OCI-LY3 (cell line): ENCODE measurements around the gene FREM3.

Experiments
- H2AFZ ChIP-seq: fragments of 200-600, 300-600 bp; shearing (Covaris generic); 2 replicates; pipeline ENCODE4 v1.6.0; 2014; ENCODE audit warnings: antibody characterized with exemption, low read depth, low read length
- H3K27ac ChIP-seq: fragments of 200-600, 300-600 bp; sonication (generic); 2 replicates; pipeline ENCODE4 v1.5.1; 2014; ENCODE audit warnings: mild to moderate bottlenecking, low read length, moderate library complexity, mixed read lengths
- H3K27me3 ChIP-seq: fragments of 200-600, 300-600 bp; sonication (generic); 2 replicates; pipeline ENCODE4 v1.6.1; 2014; ENCODE audit warnings: low read depth, low read length, mixed read lengths
- H3K36me3 ChIP-seq: fragments of 200-600, 300-600 bp; sonication (generic); replicated peaks from 2 replicates; pipeline ENCODE3; 2014; ENCODE audit warnings: low read depth, low read length, mixed read lengths
- H3K4me1 ChIP-seq: fragments of 300-600, 200-600 bp; sonication (generic); 2 replicates; pipeline ENCODE4 v1.6.1; 2014; ENCODE audit warnings: low read length, mixed read lengths
- H3K4me2 ChIP-seq: fragments of 200-600, 300-600 bp; sonication (generic); 2 replicates; pipeline ENCODE4 v1.6.1; 2014; ENCODE audit warnings: low read length, mixed read lengths
- H3K4me3 ChIP-seq: fragments of 300-600, 200-600 bp; sonication (generic); 2 replicates; pipeline ENCODE4 v1.5.1; 2014; ENCODE audit warnings: antibody characterized with exemption, mild to moderate bottlenecking, low read length, moderate library complexity
- H3K79me2 ChIP-seq: fragments of 300-600, 200-600 bp; shearing (Covaris generic); 2 replicates; pipeline ENCODE4 v1.6.1; 2014; ENCODE audit warnings: mild to moderate bottlenecking, low read length, mixed read lengths
- H3K9ac ChIP-seq: fragments of 300-600, 200-600 bp; shearing (Covaris generic); 2 replicates; pipeline ENCODE4 v1.6.0; 2014; ENCODE audit warnings: mild to moderate bottlenecking, low read length, moderate library complexity
- H3K9me3 ChIP-seq: fragments of 200-600, 300-600 bp; shearing (Covaris generic); 2 replicates; pipeline ENCODE4 v1.6.1; 2014; ENCODE audit warnings: low read length, mixed read lengths; ENCODE audit not compliant: insufficient read depth
- H4K20me1 ChIP-seq: fragments of 200-600, 300-600 bp; sonication (generic); 2 replicates; pipeline ENCODE4 v1.6.1; 2016; ENCODE audit warnings: low read length, mixed read lengths; ENCODE audit not compliant: insufficient read depth
- CTCF ChIP-seq: fragments of 200-600, 300-600 bp; sonication (generic); IDR thresholded peaks from 2 replicates; pipeline ENCODE4 v1.5.1; 2014; ENCODE audit warnings: antibody characterized with exemption, low read length, low read depth
- EZH2phosphoT487 ChIP-seq: fragments of 200-600 bp; shearing (Covaris generic); IDR thresholded peaks from 2 replicates; pipeline ENCODE4 v1.6.1; 2018; ENCODE audit warnings: antibody characterized with exemption, mixed run types, low read depth

The FREM3 gene

GRCh38 chr4:143667461-143667860 lies 33.0 kb downstream of the FREM3 start:
- H3K27ac ChIP-seq: no peak overlapping the region
- H3K9ac ChIP-seq: no peak overlapping the region
- H3K4me3 ChIP-seq: no peak overlapping the region
- peaks cover 8% of the 10 kb centered on the region; the same call in 1 of the 2 replicates for H3K4me1 ChIP-seq
- TF ChIP-seq EZH2phosphoT487 (no peak), CTCF (no peak)
- H3K27me3 ChIP-seq: peaks cover 20% of the 10 kb centered on the region
- no peaks in the 10 kb centered on the region for H4K20me1 ChIP-seq
- no peaks in the 10 kb centered on the region for H3K9me3 ChIP-seq
- no peaks in the 10 kb centered on the region for H3K36me3 ChIP-seq
- H2AFZ ChIP-seq: no peak overlapping the region
- no peaks in the 10 kb centered on the region for H3K79me2 ChIP-seq
- no peak overlapping the region for H3K4me2 ChIP-seq

- no peaks in the 10 kb centered on the region for H3K4me1 ChIP-seq
- no peak overlapping the region for H3K4me3 ChIP-seq
- H3K27me3 ChIP-seq: no peaks in the 10 kb centered on the region
- H3K36me3 ChIP-seq: no peaks in the 10 kb centered on the region
- H3K79me2 ChIP-seq: no peaks in the 10 kb centered on the region
- no peaks in the 10 kb centered on the region for H4K20me1 ChIP-seq
- H2AFZ ChIP-seq: no peak overlapping the region
- H3K4me2 ChIP-seq: no peak overlapping the region
- TF ChIP-seq EZH2phosphoT487 (no peak), CTCF (no peak)
- H3K27ac ChIP-seq: no peak overlapping the region
- H3K9me3 ChIP-seq: no peaks in the 10 kb centered on the region
- H3K9ac ChIP-seq: no peak overlapping the region
These were observed 42.1 kb downstream of the FREM3 start for GRCh38 chr4:143658336-143658735.

GRCh38 chr4:143654571-143654970 lies 45.9 kb downstream of the FREM3 start:
- 0 out of 2 replicates have a peak, but pooled peaks cover 4% of the 10 kb centered on the region for H3K27me3 ChIP-seq
- H3K9me3 ChIP-seq: no peaks in the 10 kb centered on the region
- no peak for TF ChIP-seq EZH2phosphoT487
- no peak for TF ChIP-seq CTCF
- no peaks in the 10 kb centered on the region for H3K36me3 ChIP-seq
- H4K20me1 ChIP-seq: no peaks in the 10 kb centered on the region
- no peak overlapping the region for H2AFZ ChIP-seq
- H3K4me2 ChIP-seq: no peak overlapping the region
- no peaks in the 10 kb centered on the region for H3K4me1 ChIP-seq
- H3K79me2 ChIP-seq: no peaks in the 10 kb centered on the region
- no peak overlapping the region for H3K4me3 ChIP-seq
- H3K9ac ChIP-seq: no peak overlapping the region
- H3K27ac ChIP-seq: no peak overlapping the region

- Histone ChIP-seq H3K9ac (no peak overlapping the region), H4K20me1 (no peaks in the 10 kb centered on the region), H3K27me3 (0 out of 2 replicates have a peak, but pooled peaks cover 4% of the 10 kb centered on the region), H3K4me3 (no peak overlapping the region), H3K4me1 (no peaks in the 10 kb centered on the region), H2AFZ (no peak overlapping the region), H3K27ac (no peak overlapping the region), H3K79me2 (no peaks in the 10 kb centered on the region), H3K36me3 (no peaks in the 10 kb centered on the region), H3K4me2 (no peak overlapping the region), H3K9me3 (no peaks in the 10 kb centered on the region)
- TF ChIP-seq EZH2phosphoT487 (no peak), CTCF (no peak)
These were observed 47.4 kb downstream of the FREM3 start for GRCh38 chr4:143653031-143653430.
